ENCODE results near the gene KRT75.

KRT75 gene

DNA sequence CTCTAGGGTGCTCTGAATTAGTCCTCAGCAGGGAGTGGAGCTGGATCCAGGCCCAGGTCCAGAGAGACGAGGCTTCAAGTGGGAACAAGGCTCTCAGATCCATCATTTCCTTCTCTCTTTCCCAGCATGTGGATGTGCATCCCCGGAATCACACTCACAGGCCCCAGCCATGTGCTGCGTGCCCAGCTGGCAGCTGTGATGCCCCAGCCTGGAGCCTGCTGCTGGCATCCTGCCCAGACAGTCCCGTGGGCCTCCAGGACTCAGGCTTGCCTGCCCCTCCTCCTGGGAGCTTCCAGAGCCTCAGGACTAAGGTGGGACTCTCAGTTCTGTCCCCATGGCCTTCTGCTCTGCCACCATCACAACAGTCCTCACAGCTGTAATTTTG is 42.6 kb downstream of the KRT75 start:
- no peak for DNase-seq (ENCODE audit: low read depth)

DNA sequence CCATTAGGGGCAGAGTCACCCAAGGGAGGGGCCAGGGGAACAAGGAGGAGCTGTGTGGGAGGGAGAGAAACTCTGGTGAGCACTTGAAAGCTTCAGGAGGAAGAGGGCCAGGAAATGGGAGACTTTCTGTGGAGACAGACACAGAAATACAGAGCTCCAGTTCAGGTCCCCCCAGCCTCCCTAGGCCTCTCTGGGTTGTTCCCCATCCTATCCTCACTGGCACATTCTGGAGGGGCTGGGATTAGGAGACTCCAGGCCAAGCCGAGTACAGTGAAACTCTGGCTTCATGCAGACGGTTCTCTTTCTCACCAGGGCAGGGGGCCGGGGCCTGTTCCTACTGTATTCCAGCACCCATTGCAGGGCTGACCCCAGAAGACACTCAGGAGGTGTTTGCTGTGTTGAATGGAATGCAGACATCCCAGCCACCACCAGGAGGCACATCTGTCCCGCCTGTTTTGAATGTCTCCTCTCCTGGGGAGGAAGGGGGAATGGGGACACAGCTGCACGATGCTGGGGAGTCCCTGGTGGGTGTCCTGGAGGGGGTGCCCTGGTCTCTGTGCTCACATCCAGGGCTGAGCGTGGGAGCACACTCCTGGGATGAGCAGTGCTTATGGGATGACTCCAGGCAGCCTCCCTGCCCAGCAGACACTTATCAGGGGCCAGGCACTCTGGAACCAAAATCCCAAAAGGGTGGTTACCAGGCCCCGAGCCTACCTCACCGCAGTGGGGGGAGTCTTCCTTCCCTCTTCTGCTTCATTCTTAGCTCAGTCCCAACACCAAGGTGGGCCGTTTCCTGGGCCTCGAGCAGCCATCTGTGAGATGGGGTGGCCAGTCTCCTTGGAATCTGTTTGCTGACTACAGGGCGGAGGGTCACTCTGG is 43.2 kb downstream of the KRT75 start:
- DNase-seq (ENCODE audit: low read depth) = peak; percentile 47

DNA sequence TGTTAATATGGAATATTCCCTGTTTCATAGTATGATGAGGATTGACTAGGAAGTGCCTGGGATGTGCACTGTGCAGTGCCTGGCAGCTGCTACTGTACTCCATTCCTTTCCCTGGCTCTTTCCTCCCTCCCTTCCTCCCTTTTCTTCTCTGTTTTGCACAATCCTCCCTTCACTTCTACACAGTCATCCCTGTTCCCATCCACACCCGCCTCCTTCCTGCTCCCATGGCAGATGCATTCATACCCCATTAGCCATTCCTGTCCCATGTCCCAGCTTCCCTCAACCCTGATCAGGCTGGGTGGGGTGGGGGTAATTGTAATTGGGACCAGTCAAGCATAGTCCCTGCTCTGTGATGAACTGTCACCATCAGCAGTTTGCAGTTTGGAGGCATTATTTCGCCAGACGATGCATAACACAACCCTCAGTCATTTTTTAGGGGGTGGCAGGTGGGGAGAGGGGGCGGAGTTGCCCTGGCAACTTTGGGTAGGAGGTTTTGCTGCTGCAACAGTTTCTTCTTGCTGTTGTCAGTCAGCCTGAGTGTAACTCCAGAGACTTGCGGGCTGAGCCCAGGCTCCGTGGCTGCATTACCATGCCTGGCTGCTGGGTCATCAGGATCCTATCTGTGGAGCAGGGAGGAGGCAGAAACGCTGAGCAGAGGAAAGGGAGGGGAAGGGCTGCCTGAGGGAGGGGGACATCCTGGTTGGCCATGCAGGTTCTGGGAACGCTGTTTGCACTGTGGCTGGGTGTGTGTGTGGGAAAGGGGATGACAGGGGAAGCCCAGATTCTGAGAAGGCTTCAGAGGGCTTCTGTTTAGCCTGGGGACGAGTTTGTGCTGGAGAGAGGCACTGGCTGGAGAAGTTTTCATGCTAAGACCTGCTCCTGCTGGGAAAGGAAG is 44.6 kb downstream of the KRT75 start:
- DNase-seq (ENCODE audit: low read depth) = no peak

DNA sequence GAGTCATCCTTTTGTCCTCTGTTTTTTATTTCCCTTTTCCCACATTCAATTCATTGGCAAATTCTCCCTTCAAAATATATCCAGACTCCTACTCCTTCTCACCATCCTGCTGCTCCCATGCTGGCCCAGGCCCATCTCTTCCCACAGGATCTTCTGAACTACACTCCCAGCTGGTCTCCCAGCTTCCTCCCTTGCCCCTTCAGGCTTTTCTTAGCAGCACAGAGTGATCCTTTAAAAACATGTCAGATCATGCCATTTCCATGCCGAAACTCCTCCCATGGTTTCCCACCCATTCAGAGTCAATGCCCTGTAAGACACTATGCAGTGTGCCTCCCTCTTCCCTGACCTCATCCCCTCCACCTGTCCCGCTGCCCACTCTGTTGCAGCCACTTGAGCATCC is 46.3 kb downstream of the KRT75 start:
- DNase-seq (ENCODE audit: low read depth) = no peak

DNA sequence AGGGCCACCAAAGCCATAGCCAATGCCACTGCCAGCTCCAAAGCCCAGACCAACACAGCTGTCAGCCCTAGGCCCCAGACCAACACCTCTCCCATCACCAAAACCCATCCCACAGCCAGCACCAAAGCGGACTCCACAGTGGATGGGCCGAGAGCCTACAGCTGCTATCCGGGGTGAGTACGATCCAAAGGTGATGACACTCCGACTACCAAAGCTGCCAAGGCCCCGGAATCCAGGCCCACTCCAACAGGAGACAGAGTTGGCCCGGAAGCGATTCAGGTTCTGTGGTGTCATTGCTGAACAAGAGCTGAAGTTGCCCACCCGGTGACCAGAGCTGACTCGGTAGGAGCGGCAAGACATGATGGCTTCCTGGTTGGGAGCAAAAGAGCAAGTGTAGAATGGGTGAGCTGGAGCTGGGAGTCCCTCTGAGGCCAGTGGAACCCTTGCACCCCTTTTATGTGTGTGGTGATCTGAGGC is 48.9 kb downstream of the KRT75 start, which contains the start of gene KRT84:
KRT84 (minus strand) TSS at position 427 of the 477 bp plus-strand sequence; CDS start at position 360, 67 bp downstream.
- no peak for DNase-seq (ENCODE audit: low read depth)

DNA sequence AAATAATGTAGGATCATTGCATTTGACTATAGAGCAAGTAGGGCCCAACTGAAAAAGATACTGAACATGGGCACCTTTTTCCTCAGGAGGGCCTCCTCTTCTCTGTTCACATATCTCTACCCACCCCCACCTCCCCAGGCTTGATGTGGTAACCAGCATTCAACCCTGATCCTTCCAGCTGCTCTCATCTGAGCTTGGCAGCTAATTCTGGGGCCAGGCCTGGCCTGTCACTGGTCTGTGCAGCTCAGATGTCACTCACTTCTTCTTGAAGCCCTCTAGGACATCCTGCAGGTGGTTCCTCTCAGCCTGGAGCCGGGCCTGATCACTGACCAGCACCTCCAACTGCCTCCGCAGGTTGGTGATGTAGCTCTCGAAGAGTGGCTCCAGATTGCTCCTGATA is 50.8 kb downstream of the KRT75 start:
- DNase-seq (ENCODE audit: low read depth) = no peak

DNA sequence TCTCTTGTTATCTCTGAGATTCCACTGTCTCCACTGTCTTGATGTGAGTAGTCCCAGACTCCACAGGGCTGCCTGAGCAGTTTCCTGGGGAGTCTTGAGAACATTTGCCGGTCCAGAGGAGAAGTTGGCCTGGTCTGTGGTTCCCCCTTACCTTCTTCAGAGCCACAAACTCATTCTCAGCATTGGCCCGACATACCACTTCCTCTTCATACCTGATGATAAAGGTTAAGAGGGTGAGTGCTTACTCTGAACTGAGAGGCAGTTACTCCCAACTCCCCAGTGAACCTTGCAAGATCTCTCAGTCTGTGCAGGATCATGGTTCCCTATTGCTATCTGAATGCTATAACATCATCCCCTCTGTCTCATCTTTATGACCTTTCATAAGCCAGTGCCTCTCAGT is 51.3 kb downstream of the KRT75 start:
- DNase-seq (ENCODE audit: low read depth) = no peak

DNA sequence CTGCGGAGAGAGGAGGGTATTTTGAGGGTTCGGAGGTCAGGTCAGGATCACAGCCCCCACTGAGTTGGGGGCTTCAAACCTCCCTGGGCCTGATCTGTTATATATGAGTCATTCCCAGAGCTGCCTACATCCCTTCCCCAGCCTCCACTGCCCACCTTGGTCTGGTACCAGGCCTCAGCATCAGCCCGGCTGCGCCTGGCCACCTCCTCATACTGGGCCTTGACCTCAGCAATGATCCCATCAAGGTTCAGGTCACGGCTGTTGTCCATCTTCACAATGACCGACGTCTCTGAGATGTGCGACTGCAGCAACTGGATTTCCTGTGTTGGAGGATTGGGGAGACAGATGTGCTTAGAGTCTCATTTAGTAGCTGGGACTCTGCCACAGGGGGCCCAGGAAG is 53.0 kb downstream of the KRT75 start:
- no peak for DNase-seq (ENCODE audit: low read depth)

DNA sequence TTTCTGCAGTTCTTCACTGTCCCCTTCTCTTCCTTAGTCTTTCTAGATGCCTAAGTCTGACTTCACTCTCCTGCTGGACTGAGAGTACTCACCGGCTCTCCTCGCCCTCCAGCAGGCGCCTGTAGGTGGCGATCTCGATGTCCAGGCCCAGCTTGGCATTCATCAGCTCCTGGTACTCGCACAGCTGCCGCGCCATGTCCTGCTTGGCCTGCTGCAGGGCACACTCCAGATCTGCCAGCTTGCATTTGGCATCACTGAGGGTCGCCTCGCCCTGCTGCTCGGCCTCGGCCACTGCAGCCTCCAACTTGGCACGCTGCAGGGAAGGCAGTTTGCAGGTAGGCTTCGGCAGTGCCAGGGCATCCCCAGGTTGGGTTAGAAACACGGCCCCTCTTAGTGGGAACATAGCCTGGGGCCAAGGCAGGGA is 53.9 kb downstream of the KRT75 start:
- peak; percentile 43 for DNase-seq (ENCODE audit: low read depth)

DNA sequence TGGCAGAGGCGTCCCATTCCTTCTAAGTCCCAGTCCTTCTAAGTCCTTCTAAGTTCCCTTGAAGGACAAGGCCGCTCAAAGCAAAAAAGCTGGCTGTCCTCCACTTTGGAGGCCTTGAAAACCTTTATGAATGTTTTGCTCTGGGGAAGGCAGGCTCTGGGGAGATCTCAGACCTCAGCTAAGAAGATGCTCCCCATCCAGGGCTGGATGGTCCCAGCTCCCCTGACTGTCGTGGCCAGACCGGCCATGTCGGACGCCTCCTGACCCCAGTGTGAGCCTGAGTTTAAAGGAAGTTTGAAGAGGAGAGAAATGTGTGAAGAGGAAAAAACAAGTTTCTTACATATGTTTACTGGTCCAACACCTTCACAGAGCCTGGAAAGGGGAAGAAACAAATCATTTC is 54.6 kb downstream of the KRT75 start:
- DNase-seq (ENCODE audit: low read depth) = no peak

DNA sequence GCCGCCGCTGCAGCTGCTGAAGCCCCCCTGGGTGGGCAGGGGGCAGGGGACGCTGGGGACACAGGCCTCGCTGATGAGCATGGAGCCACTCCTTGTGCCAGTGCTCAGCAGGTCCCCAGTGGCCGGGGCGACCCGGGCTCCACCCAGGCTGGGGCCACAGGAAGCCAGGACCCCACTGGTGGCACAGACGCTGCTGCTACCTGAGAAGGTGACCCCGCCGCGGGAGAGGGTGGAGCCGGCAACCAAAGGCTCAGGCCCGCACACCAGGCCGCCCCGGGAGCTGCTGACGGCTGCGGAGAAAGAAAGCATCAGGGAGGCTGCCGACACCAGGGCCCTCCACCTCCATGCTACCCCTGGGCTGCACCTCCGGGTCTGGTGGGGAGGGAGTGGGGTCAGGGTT is 56.1 kb downstream of the KRT75 start:
- no peak for DNase-seq (ENCODE audit: low read depth)

DNA sequence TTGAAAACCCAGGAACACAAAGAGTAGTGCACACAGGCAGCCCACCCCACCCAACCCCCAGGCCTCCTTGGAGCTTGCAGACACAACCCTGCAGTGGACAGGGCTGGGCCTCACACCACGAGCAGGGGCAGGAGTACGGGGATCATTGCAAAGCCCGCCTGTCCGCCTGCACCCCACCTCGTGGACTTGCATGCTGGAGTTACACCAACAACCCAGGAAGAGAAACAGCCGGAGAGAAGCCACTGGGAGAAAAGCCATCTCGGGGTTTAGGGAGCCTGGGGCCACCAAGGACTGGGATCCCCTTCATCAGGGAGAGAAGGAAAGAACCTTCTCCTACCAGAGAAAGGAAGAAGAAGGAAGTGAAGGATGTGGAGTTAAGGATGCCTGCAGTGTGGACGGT is 56.9 kb downstream of the KRT75 start:
- DNase-seq (ENCODE audit: low read depth) = no peak

Measured in ELR (cell line).